Neuron (in vitro differentiated cells): Measurements from ENCODE around the gene GRIK5.
"Not testable (repeated sequence)": the region's sequence is repeated elsewhere in the genome, so short reads cannot be mapped to it uniquely, and the experiment has no call there.

Experiments
- H2AFZ ChIP-seq: one replicate; pipeline ENCODE4 v1.6.1; 2013; ENCODE audit warnings: low read depth, mild to moderate bottlenecking, inconsistent platforms, low read length, moderate library complexity
- H3K27me3 ChIP-seq: one replicate; pipeline ENCODE4 v1.6.1; 2013; ENCODE audit warnings: low read length; ENCODE audit not compliant: insufficient read depth
- H3K36me3 ChIP-seq: one replicate; pipeline ENCODE4 v1.6.1; 2013; ENCODE audit warnings: low read length; ENCODE audit not compliant: insufficient read depth
- H3K4me1 ChIP-seq: one replicate; pipeline ENCODE4 v1.6.1; 2013; ENCODE audit warnings: low read length; ENCODE audit not compliant: insufficient read depth
- H3K4me3 ChIP-seq: 2 replicates; pipeline ENCODE4 v1.5.1; 2013; ENCODE audit warnings: mild to moderate bottlenecking, low read length, moderate library complexity
- H3K9me3 ChIP-seq: one replicate; pipeline ENCODE4 v1.6.1; 2013; ENCODE audit warnings: low read length

The GRIK5 gene

DNA sequence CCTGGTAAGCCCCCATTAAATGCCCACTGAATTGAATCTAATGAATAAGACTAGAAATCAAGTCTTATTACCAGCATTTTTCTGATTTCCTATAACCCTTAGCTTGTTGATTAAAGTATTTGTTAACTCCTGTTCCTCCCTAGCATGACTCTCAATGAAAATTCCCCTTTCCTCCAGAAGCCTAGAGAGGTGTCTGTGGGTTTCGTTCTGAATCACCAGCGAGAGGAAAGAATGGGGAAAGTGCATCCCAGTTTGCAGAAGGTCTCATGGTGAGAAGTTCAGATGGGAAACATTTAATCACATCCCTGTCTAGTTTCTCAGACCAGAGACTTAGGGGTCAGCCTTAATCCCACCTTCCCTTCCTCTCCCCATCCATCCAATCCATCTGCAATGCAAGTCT is 35.4 kb upstream of the GRIK5 start:
- Histone ChIP-seq H3K27me3 (peaks cover 5% of the 10 kb centered on the region), H2AFZ (no peak overlapping the region), H3K9me3 (no peaks in the 10 kb centered on the region), H3K4me1 (no peaks in the 10 kb centered on the region), H3K36me3 (no peaks in the 10 kb centered on the region), H3K4me3 (no peak overlapping the region)

GRCh38 chr19:42102877-42103276 is 32.9 kb upstream of the GRIK5 start:
- Histone ChIP-seq H3K4me3 (no peak overlapping the region), H3K4me1 (no peaks in the 10 kb centered on the region), H3K36me3 (no peaks in the 10 kb centered on the region), H3K9me3 (no peaks in the 10 kb centered on the region), H3K27me3 (peaks cover 5% of the 10 kb centered on the region), H2AFZ (no peak overlapping the region)

DNA sequence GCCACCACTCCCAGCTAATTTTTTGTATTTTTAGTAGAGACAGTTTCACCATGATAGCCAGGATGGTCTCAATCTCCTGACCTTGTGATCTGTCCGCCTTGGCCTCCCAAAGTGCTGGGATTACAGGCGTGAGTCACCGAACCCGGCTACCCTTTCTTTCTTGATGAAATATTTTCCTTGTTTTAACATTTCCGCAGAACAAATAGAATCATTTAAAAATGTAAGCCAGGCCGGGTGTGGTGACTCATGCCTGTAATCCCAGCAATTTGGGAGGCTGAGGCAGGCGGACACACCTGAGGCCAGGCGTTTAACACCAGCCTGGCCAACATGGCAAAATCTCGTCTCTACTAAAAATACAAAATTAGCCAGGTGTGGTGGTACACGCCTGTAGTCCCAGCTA is 30.2 kb upstream of the GRIK5 start:
- H3K9me3 ChIP-seq, H3K27me3 ChIP-seq, H3K4me3 ChIP-seq, H3K36me3 ChIP-seq, H2AFZ ChIP-seq, H3K4me1 ChIP-seq: not testable (repeated sequence)

DNA sequence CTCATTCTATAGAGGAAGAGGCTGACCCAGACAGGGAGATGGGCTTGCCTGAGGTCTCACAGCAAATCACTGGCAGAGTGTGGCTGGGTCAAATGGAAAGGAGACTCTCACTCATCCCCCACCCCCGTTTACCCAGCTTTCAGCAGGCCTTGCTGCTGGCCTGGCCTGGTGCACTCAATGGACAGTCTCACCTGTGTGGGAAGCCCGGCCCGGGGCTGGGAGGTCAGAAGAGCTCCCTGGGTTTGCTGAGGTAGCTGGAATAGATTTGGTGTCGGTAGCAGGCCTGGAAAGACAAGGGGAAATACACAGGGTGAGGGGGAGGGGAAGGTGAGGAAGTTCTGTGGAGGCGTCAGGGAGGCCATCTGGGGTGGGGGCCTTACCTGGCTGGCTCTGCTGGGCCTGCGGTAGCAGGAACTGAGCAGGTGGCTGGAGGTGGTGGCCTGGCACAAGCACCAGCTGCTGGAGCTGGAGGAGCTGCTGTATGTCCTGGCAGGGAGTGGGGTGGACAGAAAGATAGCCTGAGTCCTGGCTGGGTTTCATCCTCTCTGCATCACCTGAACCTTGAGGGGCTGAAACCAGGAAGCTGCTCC is 29.4 kb upstream of the GRIK5 start:
- H3K36me3 ChIP-seq = no peaks in the 10 kb centered on the region
- no peaks in the 10 kb centered on the region for H3K9me3 ChIP-seq
- H3K4me3 ChIP-seq = no peak overlapping the region
- no peak overlapping the region for H2AFZ ChIP-seq
- no peaks in the 10 kb centered on the region for H3K27me3 ChIP-seq
- H3K4me1 ChIP-seq = no peaks in the 10 kb centered on the region

GRCh38 chr19:42098781-42099180 is 28.8 kb upstream of the GRIK5 start:
- Histone ChIP-seq H3K4me3 (no peak overlapping the region), H3K9me3 (no peaks in the 10 kb centered on the region), H3K36me3 (no peaks in the 10 kb centered on the region), H2AFZ (no peak overlapping the region), H3K4me1 (peaks cover 4% of the 10 kb centered on the region), H3K27me3 (no peaks in the 10 kb centered on the region)

DNA sequence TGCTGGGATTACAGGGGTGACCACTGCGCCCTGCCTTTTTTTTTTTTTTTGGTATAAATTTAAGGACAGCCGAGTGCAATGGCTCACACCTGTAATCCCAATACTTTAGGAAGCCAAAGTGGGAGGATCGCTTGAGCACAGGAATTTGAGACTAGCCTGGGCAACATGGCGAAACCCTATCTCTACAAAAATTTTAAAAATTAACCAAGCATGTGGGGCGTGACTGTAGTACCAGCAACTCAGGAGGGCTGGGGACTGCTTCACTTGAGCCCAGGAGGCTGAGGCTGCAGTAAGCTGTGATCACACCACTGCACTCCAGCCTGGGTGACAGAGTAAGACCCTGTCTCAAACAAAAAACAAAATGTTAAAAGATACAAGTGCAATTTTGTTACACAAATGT is 27.5 kb upstream of the GRIK5 start:
- Histone ChIP-seq H2AFZ (no peak overlapping the region), H3K4me3 (no peak overlapping the region), H3K36me3 (no peaks in the 10 kb centered on the region), H3K4me1 (peaks cover 5% of the 10 kb centered on the region), H3K9me3 (no peaks in the 10 kb centered on the region), H3K27me3 (no peaks in the 10 kb centered on the region)

DNA sequence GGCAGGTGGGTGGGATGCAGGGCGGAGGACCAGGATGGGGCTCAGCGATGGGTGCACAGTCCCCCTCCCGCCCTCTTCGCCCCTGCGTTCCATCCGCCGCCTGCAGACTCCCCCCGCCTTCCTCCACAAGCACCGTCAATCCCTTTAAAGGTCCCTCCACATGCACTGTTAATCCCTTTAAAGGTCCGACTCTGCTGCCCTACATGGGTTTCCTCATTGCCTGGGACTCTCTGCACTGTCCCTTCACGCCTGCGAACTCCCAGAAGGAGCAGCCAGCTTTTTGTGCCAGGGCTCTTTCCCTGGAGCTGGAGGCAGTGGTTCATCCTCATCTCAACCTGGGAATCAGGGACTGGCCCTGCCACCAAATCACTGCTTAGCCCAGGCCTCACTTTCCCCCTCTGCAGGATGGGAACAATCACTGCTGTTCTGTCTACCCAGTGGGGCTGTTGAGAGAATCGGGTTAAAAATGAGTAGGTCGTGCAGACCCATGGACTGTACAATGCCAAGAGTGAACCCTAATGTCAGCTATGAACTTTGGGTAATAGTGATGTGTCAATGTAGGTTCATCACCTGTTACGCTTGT is 26.3 kb upstream of the GRIK5 start:
- Histone ChIP-seq H3K4me1 (peaks cover 5% of the 10 kb centered on the region), H3K4me3 (no peak overlapping the region), H2AFZ (no peak overlapping the region), H3K27me3 (no peaks in the 10 kb centered on the region), H3K9me3 (no peaks in the 10 kb centered on the region), H3K36me3 (no peaks in the 10 kb centered on the region)

DNA sequence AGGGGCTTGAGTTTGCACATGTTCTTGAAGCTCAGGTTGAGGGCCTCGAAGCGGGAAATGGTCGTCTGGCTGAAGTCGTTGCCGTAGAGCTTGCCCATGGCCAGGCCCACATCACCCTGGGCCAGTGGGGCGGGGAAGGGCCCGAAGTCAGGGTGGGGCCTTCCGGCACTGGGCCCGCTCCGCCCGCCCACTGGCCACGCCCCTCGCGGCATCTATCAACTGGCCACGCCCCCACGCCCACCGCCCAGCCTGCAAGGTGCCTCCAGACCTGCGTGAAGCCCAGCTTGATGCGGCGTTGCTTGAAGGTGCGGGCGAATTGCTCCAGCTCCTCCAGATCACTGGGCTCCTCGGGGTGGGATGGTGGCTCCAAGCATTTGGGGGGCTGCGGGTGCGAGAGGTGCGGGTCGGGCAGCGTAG is 25.8 kb upstream of the GRIK5 start:
- no peaks in the 10 kb centered on the region for H3K9me3 ChIP-seq
- H2AFZ ChIP-seq = no peak overlapping the region
- H3K36me3 ChIP-seq = no peaks in the 10 kb centered on the region
- no peak overlapping the region for H3K4me3 ChIP-seq
- peaks cover 5% of the 10 kb centered on the region for H3K4me1 ChIP-seq
- no peaks in the 10 kb centered on the region for H3K27me3 ChIP-seq

GRCh38 chr19:42095142-42095813 is 25.3 kb upstream of the GRIK5 start:
- Histone ChIP-seq H3K4me1 (peaks cover 5% of the 10 kb centered on the region), H3K9me3 (no peaks in the 10 kb centered on the region), H3K4me3 (no peak overlapping the region), H3K36me3 (no peaks in the 10 kb centered on the region), H2AFZ (no peak overlapping the region), H3K27me3 (no peaks in the 10 kb centered on the region)

DNA sequence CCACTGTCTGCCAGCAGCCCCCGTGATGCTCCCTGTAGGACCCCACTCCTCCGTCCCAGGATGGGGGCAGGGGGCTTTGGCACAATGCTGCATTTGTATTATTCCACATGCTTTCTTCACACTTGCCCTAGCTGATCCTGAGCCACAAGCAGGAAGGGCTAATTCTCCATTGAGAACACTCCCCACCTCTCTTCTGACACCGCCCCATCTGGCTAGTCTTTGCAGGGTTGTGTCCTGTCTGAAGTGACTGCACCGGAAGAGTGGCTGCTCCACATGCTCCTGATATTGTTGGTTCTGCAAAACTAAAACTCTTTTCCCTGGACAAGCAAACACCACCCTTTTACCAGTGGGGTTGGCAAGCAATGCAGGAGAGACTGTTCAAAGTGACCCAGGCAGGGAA is 23.9 kb upstream of the GRIK5 start:
- H3K4me1 ChIP-seq = peaks cover 5% of the 10 kb centered on the region
- no peaks in the 10 kb centered on the region for H3K9me3 ChIP-seq
- H3K27me3 ChIP-seq = no peaks in the 10 kb centered on the region
- no peak overlapping the region for H2AFZ ChIP-seq
- H3K4me3 ChIP-seq = no peak overlapping the region
- H3K36me3 ChIP-seq = no peaks in the 10 kb centered on the region

GRCh38 chr19:42093505-42093904 is 23.5 kb upstream of the GRIK5 start:
- no peaks in the 10 kb centered on the region for H3K9me3 ChIP-seq
- no peaks in the 10 kb centered on the region for H3K36me3 ChIP-seq
- no peak overlapping the region for H3K4me3 ChIP-seq
- H3K4me1 ChIP-seq = peaks cover 5% of the 10 kb centered on the region
- no peak overlapping the region for H2AFZ ChIP-seq
- H3K27me3 ChIP-seq = no peaks in the 10 kb centered on the region

DNA sequence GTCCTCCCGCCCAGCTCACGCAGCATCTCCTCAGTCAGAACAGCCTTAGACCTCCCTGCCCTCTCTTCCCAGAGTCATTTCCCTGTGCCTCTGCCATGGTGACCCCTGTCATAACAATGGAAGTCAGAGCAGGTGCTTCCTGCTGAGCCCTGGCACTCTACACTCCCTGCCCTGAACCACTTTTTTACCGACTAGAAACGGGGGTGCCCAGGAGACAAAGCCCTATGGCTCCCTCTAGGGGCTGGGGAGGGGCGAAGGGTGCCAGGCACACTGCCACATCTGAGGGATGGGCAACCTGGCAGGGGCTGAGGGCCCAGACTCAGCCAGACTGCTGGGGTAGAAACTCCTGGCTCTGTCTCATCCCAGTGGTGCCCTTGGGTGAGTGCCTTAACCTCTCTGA is 22.3 kb upstream of the GRIK5 start:
- no peak overlapping the region for H3K4me3 ChIP-seq
- H2AFZ ChIP-seq = no peak overlapping the region
- H3K4me1 ChIP-seq = peaks cover 5% of the 10 kb centered on the region
- H3K9me3 ChIP-seq = no peaks in the 10 kb centered on the region
- H3K27me3 ChIP-seq = no peaks in the 10 kb centered on the region
- H3K36me3 ChIP-seq = no peaks in the 10 kb centered on the region

GRCh38 chr19:42091742-42092141 is 21.7 kb upstream of the GRIK5 start:
- H3K9me3 ChIP-seq = no peaks in the 10 kb centered on the region
- H3K27me3 ChIP-seq = no peaks in the 10 kb centered on the region
- H2AFZ ChIP-seq = no peak overlapping the region
- H3K36me3 ChIP-seq = no peaks in the 10 kb centered on the region
- H3K4me1 ChIP-seq = peaks cover 8% of the 10 kb centered on the region
- H3K4me3 ChIP-seq = no peak overlapping the region

DNA sequence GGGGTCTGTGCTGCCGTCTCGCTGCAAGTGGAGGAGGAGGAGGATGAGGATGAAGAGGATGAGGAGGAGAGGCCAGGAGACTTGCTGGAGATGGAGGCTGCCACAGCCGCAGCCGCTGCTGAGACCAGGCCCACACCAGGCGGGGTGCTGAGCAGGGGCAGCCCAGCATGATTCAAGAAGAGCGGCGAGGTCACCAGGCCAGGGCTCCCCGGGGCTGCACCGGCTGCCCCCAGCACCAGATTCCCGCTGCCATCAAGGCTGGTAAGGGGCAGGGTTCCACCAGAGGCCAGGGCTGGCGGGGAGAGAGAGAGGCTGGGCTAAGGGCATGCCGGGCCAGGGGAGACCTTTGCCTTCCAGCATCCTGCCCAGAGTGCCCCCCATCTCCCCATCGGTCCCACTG is 21.3 kb upstream of the GRIK5 start:
- Histone ChIP-seq H3K4me1 (peaks cover 8% of the 10 kb centered on the region), H3K36me3 (no peaks in the 10 kb centered on the region), H3K27me3 (no peaks in the 10 kb centered on the region), H3K4me3 (no peak overlapping the region), H2AFZ (no peak overlapping the region), H3K9me3 (no peaks in the 10 kb centered on the region)
